ENCODE measurements around the gene CLEC4C. TPM values are rescaled to one million over a fixed set of nuclear protein-coding genes. Genes with fewer than 3 reads are reported as not detected.
"Not testable (repeated sequence)": the region's sequence is repeated elsewhere in the genome, so short reads cannot be mapped to it uniquely, and the experiment has no call there.

The CLEC4C gene
- total RNA-seq, 1 experiment from 2014 or later, result not detected

DNA sequence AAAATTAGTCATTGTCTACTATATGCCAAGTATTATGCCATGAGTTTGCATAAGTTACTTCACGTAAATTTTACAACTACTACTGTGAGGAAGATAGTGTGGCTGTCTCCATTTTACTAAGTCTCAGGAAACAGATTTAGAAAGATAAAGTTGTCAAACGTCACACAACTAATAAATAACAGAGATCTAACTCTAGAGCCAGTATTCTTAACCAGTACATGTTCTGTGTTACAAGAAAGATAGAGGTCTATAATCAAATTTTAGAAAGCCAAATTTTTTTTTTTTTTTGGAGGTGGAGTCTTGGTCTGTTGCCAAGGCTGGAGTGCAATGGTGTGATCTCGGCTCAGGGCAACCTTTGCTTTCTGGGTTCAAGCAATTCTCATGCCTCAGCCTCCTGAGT, 14.2 kb downstream of the CLEC4C start:
- in situ Hi-C loops (cut with HindIII; ENCODE audit: low pct_unique_long_range_greater_than_20kb, low sequenced_read_pairs), result no loop called here
- no peak for DNase-seq (ENCODE audit: low read depth, low spot score)

DNA sequence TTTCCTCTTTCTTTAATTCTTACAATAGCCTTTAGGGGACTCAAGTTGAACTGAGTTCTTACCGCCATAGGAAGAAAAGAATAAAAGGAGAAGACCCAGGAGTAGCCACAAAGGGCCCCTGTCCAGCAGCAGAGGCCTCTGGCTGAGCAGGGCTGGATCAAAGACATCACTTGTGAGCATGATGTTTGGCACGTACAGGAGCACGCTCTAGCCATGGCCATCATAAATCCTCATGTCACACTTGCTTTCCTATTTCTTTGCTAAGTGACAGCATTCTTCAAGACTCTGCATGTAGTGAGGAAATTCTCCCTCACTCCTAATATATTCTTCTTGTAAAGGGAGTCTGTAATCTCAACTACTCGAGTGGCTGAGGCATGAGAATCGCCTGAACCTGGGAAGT, 15.7 kb downstream of the CLEC4C start:
- no peak for DNase-seq (ENCODE audit: low read depth, low spot score)
- in situ Hi-C loops (cut with HindIII; ENCODE audit: low pct_unique_long_range_greater_than_20kb, low sequenced_read_pairs), result no loop called here

DNA sequence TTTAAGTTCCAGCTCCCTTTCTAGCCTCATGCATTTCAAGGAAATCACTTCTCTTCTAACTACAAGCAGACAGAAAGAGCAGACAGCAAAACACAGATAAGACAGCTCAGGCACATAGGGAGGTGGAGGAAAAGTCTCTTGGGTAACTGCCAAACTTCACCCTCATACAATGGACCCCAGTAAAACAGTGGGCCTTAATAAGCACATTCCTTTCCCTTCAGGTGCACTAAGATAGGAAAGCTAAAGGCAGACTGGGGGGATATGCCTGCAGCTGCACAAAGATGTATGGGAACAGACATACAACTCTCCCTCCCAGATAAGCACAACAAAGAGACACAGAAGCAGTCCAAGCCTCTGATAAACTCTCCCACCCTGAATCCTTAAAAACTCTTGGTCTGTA, 16.2 kb downstream of the CLEC4C start:
- in situ Hi-C loops (cut with HindIII; ENCODE audit: low pct_unique_long_range_greater_than_20kb, low sequenced_read_pairs); DNase-seq (ENCODE audit: low read depth, low spot score): not testable (repeated sequence)

DNA sequence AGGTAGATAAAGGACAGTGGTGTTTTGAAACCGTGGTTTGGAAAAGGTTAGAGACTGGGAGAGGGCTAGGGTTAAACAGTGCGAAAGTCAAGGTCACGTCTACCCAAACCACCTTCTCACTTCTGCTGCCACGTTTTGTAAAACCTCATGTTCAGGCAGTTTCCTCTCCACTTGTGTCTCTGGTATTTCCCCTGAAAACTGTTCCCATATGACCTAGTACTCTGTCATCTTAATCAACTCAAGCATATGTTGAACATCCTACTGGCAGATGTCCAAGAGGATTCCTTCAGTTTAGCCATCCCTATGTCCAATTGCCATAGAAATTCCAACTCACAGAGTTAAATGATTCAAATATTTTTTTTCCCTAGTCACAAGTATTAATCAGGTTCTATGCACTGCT, 17.4 kb downstream of the CLEC4C start:
- no peak for DNase-seq (ENCODE audit: low read depth, low spot score)
- in situ Hi-C loops (cut with HindIII; ENCODE audit: low pct_unique_long_range_greater_than_20kb, low sequenced_read_pairs), result no loop called here

DNA sequence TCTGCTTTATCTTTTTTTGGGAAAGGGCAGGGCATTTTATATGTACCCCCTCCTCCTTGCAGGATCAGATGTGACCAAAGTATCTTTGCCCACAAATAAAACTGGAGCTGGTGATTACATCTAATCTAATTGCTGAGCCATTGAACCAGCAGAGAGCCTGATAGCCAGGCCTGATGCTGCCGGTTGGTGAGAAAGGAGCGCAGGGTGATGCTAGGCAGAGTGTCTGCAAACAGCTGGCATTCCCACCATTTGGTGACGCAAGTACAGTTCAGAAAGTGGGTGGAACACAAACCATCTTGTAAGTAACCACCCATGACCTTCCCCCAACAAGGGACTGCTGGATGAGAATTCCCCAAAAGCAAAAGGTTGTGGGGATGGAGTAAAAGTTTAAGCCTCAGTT, 23.2 kb downstream of the CLEC4C start:
- in situ Hi-C loops (cut with HindIII; ENCODE audit: low pct_unique_long_range_greater_than_20kb, low sequenced_read_pairs), result no loop called here

DNA sequence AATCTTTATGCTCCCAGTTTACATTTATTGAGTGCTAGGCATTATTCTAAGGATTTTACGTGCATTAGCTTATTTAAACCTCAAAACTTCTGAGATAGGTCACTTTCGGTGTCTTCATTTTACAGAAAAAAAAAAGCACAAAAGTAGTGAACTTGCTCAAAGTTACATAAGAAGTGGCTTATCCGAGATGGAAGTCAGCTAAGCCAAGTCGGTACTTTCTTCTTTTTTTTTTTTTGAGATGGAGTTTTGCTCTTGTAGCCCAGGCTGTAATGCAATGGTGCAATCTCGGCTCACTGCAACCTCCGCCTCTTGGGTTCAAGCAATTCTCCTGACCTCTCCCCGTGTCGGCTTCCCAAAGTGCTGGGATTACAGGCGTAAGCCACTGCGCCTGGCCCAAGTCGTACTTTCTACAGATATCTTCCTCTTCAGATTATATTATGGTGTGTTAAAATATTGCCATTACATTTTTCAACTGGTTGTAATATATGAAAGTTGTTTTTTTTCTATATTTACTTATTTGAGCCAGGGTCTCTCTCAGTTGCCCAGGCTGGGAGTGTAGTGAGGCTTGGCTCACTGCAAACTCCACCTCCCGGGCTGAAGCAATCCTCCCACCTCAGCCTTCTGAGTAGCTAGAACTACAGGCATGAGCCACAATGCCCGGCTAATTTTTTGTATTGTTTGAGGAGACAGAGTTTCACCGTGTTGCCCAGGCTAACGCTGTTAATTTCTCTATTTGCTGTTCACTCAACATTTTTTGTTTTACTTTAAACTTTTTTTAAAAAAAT, 27.0 kb downstream of the CLEC4C start:
- in situ Hi-C loops (cut with HindIII; ENCODE audit: low pct_unique_long_range_greater_than_20kb, low sequenced_read_pairs), result no loop called here

More for the DNA sequence above, 23.2 kb downstream of the CLEC4C start:
- no peak for DNase-seq (ENCODE audit: low read depth, low spot score)

DNA sequence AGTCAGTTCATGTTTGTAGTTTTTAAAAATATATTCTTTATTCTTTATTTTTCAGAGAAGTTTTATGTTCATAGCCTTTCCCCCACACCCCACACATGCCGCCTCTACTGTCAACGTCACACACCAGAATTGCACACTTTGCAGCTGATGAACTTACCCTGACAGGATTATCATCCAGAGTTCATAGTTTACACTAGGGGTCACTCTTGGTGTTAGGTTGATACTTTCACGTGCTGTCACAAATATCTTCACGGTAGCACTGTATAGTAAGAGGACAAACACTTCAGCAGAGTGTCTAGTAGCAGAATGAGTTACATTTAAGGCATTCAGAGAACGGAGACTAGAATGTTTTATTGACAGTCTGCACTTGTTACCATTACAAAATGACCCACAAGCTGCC, 30.8 kb downstream of the CLEC4C start:
- in situ Hi-C loops (cut with HindIII; ENCODE audit: low pct_unique_long_range_greater_than_20kb, low sequenced_read_pairs), result no loop called here
- DNase-seq (ENCODE audit: low read depth, low spot score), result peak; percentile 54

More for the DNA sequence above, 27.0 kb downstream of the CLEC4C start:
- DNase-seq (ENCODE audit: low read depth, low spot score), result no peak

DNA sequence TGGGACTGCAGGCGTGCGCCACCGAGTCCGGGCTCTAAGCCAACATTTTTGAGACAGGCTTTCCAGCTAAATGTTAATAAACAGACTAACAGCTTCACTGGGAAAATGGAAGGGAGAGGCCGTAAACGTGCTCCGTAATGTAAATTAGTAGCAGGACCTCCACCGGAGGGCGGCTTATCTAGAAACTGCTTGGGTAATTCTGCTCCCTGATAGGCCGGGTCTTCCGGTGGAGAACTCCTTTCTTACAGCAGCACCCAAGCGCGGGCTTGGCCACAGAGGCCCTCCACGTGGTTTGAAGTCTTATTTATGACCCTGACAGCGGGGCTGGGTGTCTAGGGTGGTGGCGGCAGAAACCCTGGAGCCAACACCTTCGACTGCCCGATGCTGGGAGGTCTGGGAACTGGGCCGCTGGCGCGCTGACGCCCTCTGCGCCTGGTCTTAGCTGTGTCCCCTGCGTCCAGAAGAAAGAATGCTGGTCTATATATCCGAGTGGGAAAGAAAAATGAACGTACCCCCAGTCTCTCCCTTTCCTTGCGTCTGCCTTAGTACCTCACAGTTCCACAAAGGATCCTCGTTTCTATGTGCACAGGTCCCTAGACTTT, 34.2 kb downstream of the CLEC4C start:
- DNase-seq (ENCODE audit: low read depth, low spot score), result no peak
- in situ Hi-C loops (cut with HindIII; ENCODE audit: low pct_unique_long_range_greater_than_20kb, low sequenced_read_pairs), result no loop called here

DNA sequence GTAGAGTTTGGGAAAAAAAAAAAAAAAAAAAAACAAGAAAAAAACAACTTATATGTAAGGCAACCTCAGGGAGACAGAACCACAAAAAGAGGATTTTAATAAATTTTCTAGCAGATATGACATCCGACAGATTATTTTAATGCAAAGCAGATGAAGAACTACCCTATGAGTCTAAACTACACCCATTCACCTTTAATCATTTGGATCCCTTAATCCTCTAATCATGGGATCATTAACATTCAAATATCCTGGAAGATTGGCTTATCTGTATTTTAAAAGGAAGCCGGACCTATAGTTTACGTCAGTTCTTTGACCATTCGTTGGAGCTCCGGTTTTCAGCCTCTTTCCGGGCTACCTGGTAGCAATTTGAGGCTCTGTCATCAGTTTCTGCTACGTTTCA, 36.0 kb downstream of the CLEC4C start, which contains the start of gene DPPA3:
Gene DPPA3, plus strand, starts transcription at position 301 of the 400 bp plus-strand sequence. CDS start 138 bp downstream, outside the sequence.
- DNase-seq (ENCODE audit: low read depth, low spot score), result no peak
- in situ Hi-C loops (cut with HindIII; ENCODE audit: low pct_unique_long_range_greater_than_20kb, low sequenced_read_pairs), result no loop called here

DNA sequence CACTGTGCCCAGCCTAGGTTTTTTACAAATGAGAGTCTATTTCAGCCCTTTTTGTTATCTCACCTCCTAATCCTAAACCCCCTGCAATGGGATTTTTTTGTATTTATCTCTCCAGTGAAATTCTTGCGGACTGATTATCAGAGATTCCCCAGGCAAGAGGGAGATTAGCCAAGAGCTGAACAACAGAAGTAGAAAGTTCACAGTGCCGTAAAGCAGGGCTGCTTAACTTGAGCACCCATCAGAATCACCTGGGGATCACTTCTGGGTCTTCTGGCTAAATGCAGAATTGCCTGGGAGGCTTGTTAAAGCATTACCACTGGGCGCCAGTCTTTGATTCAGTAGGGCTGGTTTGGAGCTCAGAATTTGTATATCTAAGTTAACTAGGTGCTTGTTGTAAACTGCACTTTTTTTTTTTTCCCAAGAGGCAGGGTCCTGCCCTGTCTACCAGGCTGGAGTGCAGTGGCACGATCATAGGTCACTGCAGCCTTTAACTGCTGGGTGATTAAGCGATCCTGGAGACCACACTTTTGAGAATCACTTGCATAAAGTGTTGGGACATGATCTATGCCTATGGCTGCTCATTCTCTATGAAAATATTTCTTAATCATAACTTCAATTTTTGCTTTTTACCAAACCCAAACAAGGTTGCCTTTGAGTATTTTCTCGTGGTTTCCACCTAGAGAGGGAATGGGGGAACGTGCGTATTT, 37.1 kb downstream of the CLEC4C start:
- in situ Hi-C loops (cut with HindIII; ENCODE audit: low pct_unique_long_range_greater_than_20kb, low sequenced_read_pairs), result no loop called here
- no peak for DNase-seq (ENCODE audit: low read depth, low spot score)

DNA sequence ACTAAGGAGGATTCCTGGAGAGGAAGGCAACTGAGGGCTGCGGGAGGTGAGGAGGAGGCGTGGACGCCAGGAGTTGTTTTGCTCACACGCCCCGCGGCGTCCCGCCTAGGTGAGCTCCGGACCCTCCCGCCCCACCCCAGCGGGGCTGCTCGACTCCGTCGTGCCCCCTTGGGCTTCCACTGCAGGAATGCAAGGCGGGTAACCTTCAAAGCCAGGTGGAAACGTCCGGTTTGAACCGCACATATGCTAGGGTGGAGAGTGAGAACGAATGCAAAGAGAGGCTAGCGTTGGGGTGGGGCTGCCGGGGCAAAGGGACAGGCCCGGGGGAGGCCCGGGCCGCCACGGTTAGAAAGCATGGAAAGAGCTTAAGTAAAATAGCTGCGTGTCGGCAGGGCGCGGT, 41.3 kb downstream of the CLEC4C start:
- no peak for DNase-seq (ENCODE audit: low read depth, low spot score)
- in situ Hi-C loops (cut with HindIII; ENCODE audit: low pct_unique_long_range_greater_than_20kb, low sequenced_read_pairs), result no loop called here

DNA sequence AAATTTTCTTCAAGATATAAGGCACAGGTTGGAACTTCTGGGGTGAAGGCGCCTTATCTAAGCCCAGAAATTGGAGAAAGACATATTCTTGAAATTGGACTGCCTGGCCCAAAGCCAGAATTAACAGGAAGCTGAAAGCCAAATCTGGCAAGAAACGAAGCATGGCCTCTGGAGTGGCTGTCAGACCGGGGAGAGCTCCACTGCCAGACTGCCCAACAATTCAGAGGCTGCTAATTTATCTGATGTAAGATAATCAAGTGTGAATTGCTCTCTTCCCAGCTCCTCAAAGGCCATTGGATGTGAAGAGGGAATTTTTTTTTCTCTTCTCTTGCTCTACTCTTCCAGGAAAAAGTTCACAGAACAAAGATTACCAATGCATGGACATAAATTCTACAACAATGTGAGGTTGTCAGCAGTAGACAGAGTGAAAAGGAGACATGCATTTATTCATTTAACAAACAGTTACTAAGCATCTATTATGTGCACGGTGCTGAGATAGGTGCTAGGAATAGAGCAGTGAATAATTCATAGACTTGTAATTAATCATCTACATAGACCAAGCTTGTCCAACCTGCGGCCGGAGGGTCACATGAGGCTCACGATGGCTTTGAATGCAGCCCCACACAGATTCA, 51.5 kb downstream of the CLEC4C start, which contains the start of gene GDF3:
Gene GDF3, minus strand, starts transcription at position 210 of the 632 bp plus-strand sequence. Its CDS starts 47 bp downstream, at position 163.
- DNase-seq (ENCODE audit: low read depth, low spot score), result no peak
- in situ Hi-C loops (cut with HindIII; ENCODE audit: low pct_unique_long_range_greater_than_20kb, low sequenced_read_pairs), result no loop called here

DNA sequence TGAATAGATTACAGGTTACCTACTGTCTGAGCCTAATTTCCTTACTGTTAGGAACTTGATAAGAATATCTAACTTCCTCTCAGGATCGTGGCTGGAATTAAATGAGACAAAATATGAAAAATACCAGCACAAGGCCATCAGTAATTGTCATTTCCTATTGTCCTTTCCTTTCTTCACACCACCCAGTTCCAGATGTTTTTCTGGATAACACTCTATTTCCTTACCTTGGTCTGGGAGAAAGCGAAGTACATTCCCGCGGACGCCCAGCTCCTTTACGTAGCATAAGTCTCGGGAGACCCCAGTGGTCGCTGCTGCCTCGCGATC, 52.0 kb downstream of the CLEC4C start:
- no peak for DNase-seq (ENCODE audit: low read depth, low spot score)
- in situ Hi-C loops (cut with HindIII; ENCODE audit: low pct_unique_long_range_greater_than_20kb, low sequenced_read_pairs), result no loop called here

DNA sequence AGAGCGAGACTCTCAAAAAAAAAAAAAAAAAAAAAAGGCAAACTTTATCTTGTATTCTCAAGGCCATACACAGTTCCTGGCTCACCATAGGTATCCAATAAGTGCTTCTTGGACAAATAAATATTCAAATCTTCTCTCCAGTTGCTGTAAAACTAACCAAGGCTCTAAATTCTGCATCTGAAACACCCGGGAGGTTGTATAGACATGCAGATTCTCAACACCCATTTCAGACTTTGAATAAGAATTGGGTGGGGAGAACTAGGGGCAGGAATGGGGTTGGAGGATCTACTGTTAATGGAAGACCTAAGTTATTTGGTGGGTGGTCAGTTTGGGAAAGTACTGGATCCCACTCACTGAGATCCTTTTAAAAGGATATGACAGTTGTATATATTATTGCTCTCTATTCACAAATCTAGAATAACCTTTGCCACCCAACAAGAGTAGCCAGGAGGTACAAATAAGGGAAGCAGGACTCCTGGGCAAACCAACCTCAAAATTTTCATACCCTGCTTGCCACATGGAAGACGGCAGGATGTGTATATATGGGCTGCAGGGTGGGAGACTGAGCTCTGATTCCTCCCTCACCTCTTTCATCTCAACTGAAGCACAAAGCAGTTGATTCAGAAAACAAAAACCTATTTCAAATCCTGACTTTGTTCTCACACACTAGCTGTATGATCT, 52.5 kb downstream of the CLEC4C start:
- no peak for DNase-seq (ENCODE audit: low read depth, low spot score)
- in situ Hi-C loops (cut with HindIII; ENCODE audit: low pct_unique_long_range_greater_than_20kb, low sequenced_read_pairs), result no loop called here

DNA sequence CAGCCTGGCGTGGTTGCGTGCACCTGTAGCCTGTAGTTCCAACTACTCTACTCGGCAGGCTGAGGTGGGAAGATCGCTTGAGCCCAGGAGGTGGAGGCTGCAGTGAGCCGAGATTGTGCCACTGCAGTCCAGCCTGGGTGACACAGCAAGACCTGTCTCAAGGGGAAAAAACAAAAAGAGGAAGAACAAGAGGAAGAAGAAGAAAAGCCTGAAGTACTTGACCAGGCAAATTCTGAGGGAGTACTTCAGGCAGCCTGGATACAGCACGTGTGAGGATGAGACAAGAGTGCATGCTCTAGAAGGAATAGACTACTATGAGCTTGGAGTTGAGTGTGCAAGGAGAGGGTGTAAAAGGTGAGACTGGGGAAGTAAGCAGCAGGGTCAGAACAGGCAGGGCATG, 53.4 kb downstream of the CLEC4C start:
- in situ Hi-C loops (cut with HindIII; ENCODE audit: low pct_unique_long_range_greater_than_20kb, low sequenced_read_pairs), result no loop called here
- DNase-seq (ENCODE audit: low read depth, low spot score), result no peak

DNA sequence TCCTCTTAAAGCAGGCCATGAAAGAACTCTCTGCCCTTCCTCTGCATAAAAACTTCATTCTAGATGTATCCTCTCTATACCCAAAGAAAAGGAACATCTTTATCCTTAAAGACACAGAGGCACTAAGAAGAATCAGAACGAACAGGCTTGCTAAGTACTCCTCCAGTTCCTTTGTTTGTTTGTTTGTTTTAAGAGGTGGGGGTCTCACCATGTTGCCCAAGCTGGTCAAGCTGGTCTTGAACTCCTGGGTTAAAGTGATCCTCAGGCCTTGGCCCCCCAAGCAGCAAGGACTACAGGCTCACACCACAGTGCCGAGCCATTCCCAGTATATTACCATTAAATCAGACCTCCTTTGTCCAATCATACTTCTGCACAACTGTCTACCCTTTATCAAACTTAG, 65.6 kb downstream of the CLEC4C start:
- in situ Hi-C loops (cut with HindIII; ENCODE audit: low pct_unique_long_range_greater_than_20kb, low sequenced_read_pairs), result no loop called here
- DNase-seq (ENCODE audit: low read depth, low spot score), result no peak
